ENCODE results near the gene SAPCD1. TPM values are rescaled to one million over a fixed set of nuclear protein-coding genes. Genes with fewer than 3 reads are reported as not detected.

Gene SAPCD1
- total and polyA plus RNA-seq, 4 donors: 0.59 to 2.6 (median 0.68) TPM; not detected in 1

DNA sequence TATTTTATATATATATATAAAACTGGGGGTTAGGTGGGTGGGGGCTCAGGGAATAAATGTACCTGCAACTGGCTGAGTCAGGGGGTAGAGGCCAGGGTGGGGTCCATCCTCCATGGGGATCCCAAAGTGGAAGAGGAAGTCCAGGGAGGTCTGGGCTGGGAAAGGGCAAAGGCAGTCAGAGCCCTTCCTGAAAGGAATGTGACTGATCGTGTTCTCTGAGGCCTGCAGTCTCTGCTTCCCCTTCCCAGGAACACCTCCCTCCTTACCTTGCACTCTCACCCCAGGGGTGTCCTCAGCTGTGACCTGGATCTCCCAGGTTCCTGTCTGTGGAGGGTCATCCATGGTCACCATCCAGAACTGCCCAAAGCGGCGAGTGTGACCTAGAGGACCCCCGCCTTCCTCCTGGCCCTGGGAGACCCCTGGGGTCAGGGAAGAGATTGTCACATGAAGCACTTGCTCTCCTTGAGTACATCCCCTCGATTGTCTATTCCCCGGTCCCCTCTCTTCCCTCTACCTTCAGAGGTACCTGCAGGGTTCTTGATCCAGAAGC lies 4.7 kb downstream of the SAPCD1 start:
- Histone ChIP-seq H3K27me3 (ENCODE audit: control insufficient read depth in 4 of 4, insufficient read depth in 4 of 4, low read length in 3 of 4) (no peaks in the 10 kb centered on the region), H3K4me3 (ENCODE audit: low read depth in 1 of 3, low read length in 3 of 3) (no peak overlapping the region), H3K4me1 (ENCODE audit: control insufficient read depth in 4 of 4, insufficient read depth in 4 of 4, low read length in 3 of 4) (no peaks in the 10 kb centered on the region), H3K27ac (ENCODE audit: low read depth in 1 of 2, low read length in 2 of 2) (no peak overlapping the region), H3K9ac (ENCODE audit: low read depth in 1 of 2, low read length in 2 of 2) (no peak overlapping the region), H3K36me3 (ENCODE audit: control insufficient read depth in 4 of 4, insufficient read depth in 3 of 4, low read depth in 1 of 4, low read length in 3 of 4) (no peaks in the 10 kb centered on the region), H3K9me3 (ENCODE audit: control insufficient read depth in 4 of 4, low read length in 3 of 4) (no peaks in the 10 kb centered on the region)
- TF ChIP-seq FOXA2 (IDR thresholded peaks at IDR 0.05) (no peak), EGR1 (IDR thresholded peaks at IDR 0.05; ENCODE audit: low read depth in 2 of 2) (no peak)
- TF ChIP-seq, protein P1, sequence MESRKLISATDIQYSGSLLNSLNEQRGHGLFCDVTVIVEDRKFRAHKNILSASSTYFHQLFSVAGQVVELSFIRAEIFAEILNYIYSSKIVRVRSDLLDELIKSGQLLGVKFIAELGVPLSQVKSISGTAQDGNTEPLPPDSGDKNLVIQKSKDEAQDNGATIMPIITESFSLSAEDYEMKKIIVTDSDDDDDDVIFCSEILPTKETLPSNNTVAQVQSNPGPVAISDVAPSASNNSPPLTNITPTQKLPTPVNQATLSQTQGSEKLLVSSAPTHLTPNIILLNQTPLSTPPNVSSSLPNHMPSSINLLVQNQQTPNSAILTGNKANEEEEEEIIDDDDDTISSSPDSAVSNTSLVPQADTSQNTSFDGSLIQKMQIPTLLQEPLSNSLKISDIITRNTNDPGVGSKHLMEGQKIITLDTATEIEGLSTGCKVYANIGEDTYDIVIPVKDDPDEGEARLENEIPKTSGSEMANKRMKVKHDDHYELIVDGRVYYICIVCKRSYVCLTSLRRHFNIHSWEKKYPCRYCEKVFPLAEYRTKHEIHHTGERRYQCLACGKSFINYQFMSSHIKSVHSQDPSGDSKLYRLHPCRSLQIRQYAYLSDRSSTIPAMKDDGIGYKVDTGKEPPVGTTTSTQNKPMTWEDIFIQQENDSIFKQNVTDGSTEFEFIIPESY (IDR thresholded peaks at IDR 0.05): no peak
- no peak for DNase-seq (ENCODE audit: low spot score)
- WGBS: 85% methylated on average over 6 of the region's 6 CpGs

DNA sequence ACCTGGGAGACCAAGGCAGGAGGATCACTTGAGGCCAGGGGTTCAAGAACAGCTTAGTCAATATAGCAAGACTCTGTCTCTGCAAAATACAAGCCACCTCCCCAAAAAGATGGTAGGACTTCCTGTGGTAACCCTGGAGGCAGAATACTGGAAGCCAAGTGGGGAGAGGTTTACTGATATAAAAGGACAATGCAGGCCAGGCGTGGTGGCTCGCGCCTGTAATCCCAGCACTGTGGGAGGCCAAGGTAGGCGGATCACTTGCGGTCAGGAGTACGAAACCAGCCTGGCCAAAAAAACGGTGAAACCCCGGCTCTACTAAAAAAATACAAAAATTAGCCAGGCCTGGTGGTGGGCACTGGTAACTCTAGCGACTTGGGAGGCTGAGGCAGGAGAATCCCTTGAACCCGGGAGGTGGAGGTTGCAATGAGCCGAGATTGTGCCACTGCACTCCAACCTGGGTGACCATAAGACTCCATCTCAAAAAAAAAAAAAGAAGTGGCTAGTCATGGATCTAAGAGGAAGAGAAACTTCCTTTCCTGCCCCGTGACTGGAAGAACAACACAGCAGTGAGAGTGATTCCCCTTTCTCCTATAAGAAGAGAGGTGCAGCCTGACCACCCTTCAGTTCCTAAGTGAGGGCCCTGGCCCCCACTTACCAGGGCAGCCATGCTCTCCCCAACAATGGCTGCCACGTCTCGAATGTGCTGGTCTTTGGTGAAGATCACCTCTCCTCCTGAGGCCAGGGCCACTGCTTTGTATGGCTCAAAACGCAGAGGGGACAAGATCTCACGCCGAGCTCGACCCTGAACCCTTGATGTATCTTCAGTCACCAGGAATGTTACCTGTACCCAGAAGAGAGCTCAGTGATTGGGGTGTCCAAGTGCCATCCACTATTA lies 6.2 kb downstream of the SAPCD1 start:
- no peak overlapping the region for H3K9ac ChIP-seq (ENCODE audit: low read depth in 1 of 2, low read length in 2 of 2)
- no peak for DNase-seq (ENCODE audit: low spot score)

DNA sequence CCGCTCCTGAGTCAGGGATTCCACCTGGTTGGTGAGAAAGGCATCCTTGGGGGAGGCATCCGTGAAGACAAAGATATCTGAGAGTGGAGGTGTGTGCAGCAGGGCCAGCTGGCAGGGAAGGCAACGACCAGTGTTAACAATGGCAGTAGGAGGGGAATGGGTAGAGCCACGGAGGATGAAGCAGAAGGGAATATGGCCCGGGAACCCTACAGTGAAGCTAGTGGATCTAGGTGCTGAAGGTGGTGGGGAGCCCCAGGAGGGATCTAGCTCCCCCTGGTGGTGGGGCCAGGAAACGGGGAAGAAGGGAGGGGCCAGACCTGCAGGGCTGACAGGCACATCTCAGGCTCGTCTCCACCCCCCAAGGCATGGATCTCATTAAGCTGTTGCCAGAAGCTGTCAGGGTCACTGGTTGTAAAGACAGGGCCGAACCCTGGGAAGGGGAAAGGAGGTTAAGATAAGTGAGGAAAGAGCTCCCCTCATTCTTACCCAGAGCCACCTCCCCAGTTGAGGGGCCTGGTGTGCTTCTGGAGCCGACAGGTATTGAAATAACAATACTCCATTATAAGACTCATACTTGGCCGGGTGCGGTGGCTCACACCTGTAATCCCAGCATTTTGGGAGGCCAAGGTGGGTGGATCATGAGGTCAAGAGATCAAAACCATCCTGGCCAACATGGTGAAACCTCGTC lies 7.4 kb downstream of the SAPCD1 start:
- Histone ChIP-seq H3K36me3 (ENCODE audit: control insufficient read depth in 4 of 4, insufficient read depth in 3 of 4, low read depth in 1 of 4, low read length in 3 of 4) (no peaks in the 10 kb centered on the region), H3K4me3 (ENCODE audit: low read depth in 1 of 3, low read length in 3 of 3) (no peak overlapping the region), H3K9ac (ENCODE audit: low read depth in 1 of 2, low read length in 2 of 2) (no peak overlapping the region), H3K9me3 (ENCODE audit: control insufficient read depth in 4 of 4, low read length in 3 of 4) (no peaks in the 10 kb centered on the region), H3K27ac (ENCODE audit: low read depth in 1 of 2, low read length in 2 of 2) (no peak overlapping the region), H3K4me1 (ENCODE audit: control insufficient read depth in 4 of 4, insufficient read depth in 4 of 4, low read length in 3 of 4) (peaks cover 0 to 7% (median 4%) of the 10 kb centered on the region in 4 donors), H3K27me3 (ENCODE audit: control insufficient read depth in 4 of 4, insufficient read depth in 4 of 4, low read length in 3 of 4) (no peaks in the 10 kb centered on the region)
- 48% methylated on average over 12 of the region's 12 CpGs for WGBS
- peak; percentile 93 for DNase-seq (ENCODE audit: low spot score)
- TF ChIP-seq JUND (IDR thresholded peaks at IDR 0.05) (no peak), EGR1 (IDR thresholded peaks at IDR 0.05; ENCODE audit: low read depth in 2 of 2) (no peak), FOXA1 (IDR thresholded peaks at IDR 0.05) (no peak), SP1 (IDR thresholded peaks at IDR 0.05) (no peak), TAF1 (conservative IDR thresholded peaks at IDR 0.05) (no peak), FOXA2 (IDR thresholded peaks at IDR 0.05) (no peak), YY1 (IDR thresholded peaks at IDR 0.05) (no peak), RAD21 (IDR thresholded peaks at IDR 0.05) (peak; percentile 92 to 97), HNF4A (conservative IDR thresholded peaks at IDR 0.05) (no peak), GABPA (IDR thresholded peaks at IDR 0.05 in 1 of 2, conservative IDR thresholded peaks at IDR 0.05 in 1 of 2) (no peak), RXRA (IDR thresholded peaks at IDR 0.05) (peak in 1 of 2 donors; percentile 24), HNF4G (IDR thresholded peaks at IDR 0.05) (no peak), NR2F2 (IDR thresholded peaks at IDR 0.05) (no peak)
- TF ChIP-seq, protein P2, sequence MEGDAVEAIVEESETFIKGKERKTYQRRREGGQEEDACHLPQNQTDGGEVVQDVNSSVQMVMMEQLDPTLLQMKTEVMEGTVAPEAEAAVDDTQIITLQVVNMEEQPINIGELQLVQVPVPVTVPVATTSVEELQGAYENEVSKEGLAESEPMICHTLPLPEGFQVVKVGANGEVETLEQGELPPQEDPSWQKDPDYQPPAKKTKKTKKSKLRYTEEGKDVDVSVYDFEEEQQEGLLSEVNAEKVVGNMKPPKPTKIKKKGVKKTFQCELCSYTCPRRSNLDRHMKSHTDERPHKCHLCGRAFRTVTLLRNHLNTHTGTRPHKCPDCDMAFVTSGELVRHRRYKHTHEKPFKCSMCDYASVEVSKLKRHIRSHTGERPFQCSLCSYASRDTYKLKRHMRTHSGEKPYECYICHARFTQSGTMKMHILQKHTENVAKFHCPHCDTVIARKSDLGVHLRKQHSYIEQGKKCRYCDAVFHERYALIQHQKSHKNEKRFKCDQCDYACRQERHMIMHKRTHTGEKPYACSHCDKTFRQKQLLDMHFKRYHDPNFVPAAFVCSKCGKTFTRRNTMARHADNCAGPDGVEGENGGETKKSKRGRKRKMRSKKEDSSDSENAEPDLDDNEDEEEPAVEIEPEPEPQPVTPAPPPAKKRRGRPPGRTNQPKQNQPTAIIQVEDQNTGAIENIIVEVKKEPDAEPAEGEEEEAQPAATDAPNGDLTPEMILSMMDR (IDR thresholded peaks at IDR 0.05; ENCODE audit: low read depth, low read length, missing input control): peak; percentile 92
- TF ChIP-seq, protein P3, sequence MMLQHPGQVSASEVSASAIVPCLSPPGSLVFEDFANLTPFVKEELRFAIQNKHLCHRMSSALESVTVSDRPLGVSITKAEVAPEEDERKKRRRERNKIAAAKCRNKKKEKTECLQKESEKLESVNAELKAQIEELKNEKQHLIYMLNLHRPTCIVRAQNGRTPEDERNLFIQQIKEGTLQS (IDR thresholded peaks at IDR 0.05): no peak
- TF ChIP-seq, protein P1 (IDR thresholded peaks at IDR 0.05): no peak
- TF ChIP-seq, protein P4, sequence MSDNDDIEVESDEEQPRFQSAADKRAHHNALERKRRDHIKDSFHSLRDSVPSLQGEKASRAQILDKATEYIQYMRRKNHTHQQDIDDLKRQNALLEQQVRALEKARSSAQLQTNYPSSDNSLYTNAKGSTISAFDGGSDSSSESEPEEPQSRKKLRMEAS (IDR thresholded peaks at IDR 0.05): no peak

More for the DNA sequence above, 6.2 kb downstream of the SAPCD1 start:
- Histone ChIP-seq H3K36me3 (ENCODE audit: control insufficient read depth in 4 of 4, insufficient read depth in 3 of 4, low read depth in 1 of 4, low read length in 3 of 4) (no peaks in the 10 kb centered on the region), H3K27ac (ENCODE audit: low read depth in 1 of 2, low read length in 2 of 2) (peak overlapping the region in 1 of 2 donors; percentile 17), H3K9me3 (ENCODE audit: control insufficient read depth in 4 of 4, low read length in 3 of 4) (no peaks in the 10 kb centered on the region), H3K4me1 (ENCODE audit: control insufficient read depth in 4 of 4, insufficient read depth in 4 of 4, low read length in 3 of 4) (peaks cover 0 to 7% (median 4%) of the 10 kb centered on the region in 4 donors), H3K27me3 (ENCODE audit: control insufficient read depth in 4 of 4, insufficient read depth in 4 of 4, low read length in 3 of 4) (no peaks in the 10 kb centered on the region), H3K4me3 (ENCODE audit: low read depth in 1 of 3, low read length in 3 of 3) (no peak overlapping the region)
- 88% methylated on average over 18 of the region's 18 CpGs for WGBS
- no peak for TF ChIP-seq RXRA (IDR thresholded peaks at IDR 0.05)
- TF ChIP-seq JUND (IDR thresholded peaks at IDR 0.05): no peak
- TF ChIP-seq FOXA2 (IDR thresholded peaks at IDR 0.05): no peak
- no peak for TF ChIP-seq SP1 (IDR thresholded peaks at IDR 0.05)
- TF ChIP-seq, protein P3 (IDR thresholded peaks at IDR 0.05): no peak
- TF ChIP-seq FOXA1 (IDR thresholded peaks at IDR 0.05): no peak
- no peak for TF ChIP-seq YY1 (IDR thresholded peaks at IDR 0.05)
- TF ChIP-seq NR2F2 (IDR thresholded peaks at IDR 0.05): no peak
